Right lobe of liver (tissue), 4 donors: ENCODE measurements around the gene UHRF2.

Experiments used
- CTCF ChIP-seq, 4 donors: fragments of 200-600 bp in 3 of 4; fragments of 450-650 bp in 1 of 4; IDR thresholded peaks; one replicate each; pipeline versions ENCODE4 v1.5.1 to v1.8.0; 2016 to 2022; ENCODE audit warnings: antibody characterized with exemption in 4 of 4, mild to moderate bottlenecking in 2 of 4
- POLR2A ChIP-seq: fragments of 450-650 bp; IDR thresholded peaks from one replicate; pipeline ENCODE4 v1.6.1; 2017; ENCODE audit warnings: antibody characterized with exemption, mild to moderate bottlenecking
- donor health status: DM: no; HTN: no; CAD: no.
- donor health status: DM: no; HTN: no; CAD: no.
- donor health status: DM: no; HTN: yes; CAD: no.

GRCh38 chr9:6433410-6433809 lies 20.4 kb downstream of the UHRF2 start:
- TF ChIP-seq CTCF (IDR thresholded peaks at IDR 0.05) (no peak), POLR2A (no peak)
